ENCODE results near the gene RAMACL.

DNA sequence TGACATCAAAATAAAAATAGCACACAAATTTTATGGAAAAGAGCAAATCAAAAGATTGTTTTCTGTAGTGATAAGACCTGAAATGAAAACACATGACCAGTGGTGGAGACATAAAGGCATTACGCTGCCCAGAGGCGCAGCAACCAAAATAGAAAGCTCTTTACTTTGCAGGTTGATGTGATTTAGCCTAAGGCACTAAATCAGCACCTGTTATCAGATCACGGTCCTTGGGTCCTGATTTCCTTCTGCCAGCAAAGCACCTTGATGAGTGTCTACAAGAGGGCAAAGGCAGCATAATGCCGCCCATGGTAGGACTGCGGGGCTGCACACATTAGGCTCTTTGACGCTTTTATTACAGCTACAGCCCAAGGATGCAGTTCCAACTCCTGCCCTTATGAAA lies 19.3 kb upstream of the RAMACL start:
- TF ChIP-seq CTCF (IDR thresholded peaks at IDR 0.05) (no peak), POLR2A (IDR thresholded peaks at IDR 0.05) (no peak), POLR2AphosphoS5 (IDR thresholded peaks at IDR 0.05) (no peak), EP300 (IDR thresholded peaks at IDR 0.05) (no peak)

Data from upper lobe of left lung (tissue), 4 donors.